GM12892 (cell line): Measurements from ENCODE around the gene SH3BGRL2.
"Not testable (repeated sequence)": the region's sequence is repeated elsewhere in the genome, so short reads cannot be mapped to it uniquely, and the experiment has no call there.

Source experiments
- DNase-seq: peaks from one replicate; pipeline ENCODE4 v3.0.0; 2011; ENCODE audit not compliant: insufficient read length
- FAIRE-seq: peaks from 2 replicates; lab custom pipeline; 2011; peaks lifted over from hg19 to GRCh38; lab: Jason Lieb, UNC
- POLR2A ChIP-seq: IDR thresholded peaks from 2 replicates; pipeline ENCODE4 v1.6.1; 2011; ENCODE audit warnings: low read depth, low read length, control low read depth
- POLR2AphosphoS5 ChIP-seq: IDR thresholded peaks from 2 replicates; pipeline ENCODE4 v1.6.1; 2011; ENCODE audit warnings: low read depth, low read length, control low read depth
- TAF1 ChIP-seq: IDR thresholded peaks from 2 replicates; pipeline ENCODE4 v1.6.1; 2011; ENCODE audit warnings: low read depth, mild to moderate bottlenecking, control low read depth, low read length, borderline replicate concordance

Gene SH3BGRL2

DNA sequence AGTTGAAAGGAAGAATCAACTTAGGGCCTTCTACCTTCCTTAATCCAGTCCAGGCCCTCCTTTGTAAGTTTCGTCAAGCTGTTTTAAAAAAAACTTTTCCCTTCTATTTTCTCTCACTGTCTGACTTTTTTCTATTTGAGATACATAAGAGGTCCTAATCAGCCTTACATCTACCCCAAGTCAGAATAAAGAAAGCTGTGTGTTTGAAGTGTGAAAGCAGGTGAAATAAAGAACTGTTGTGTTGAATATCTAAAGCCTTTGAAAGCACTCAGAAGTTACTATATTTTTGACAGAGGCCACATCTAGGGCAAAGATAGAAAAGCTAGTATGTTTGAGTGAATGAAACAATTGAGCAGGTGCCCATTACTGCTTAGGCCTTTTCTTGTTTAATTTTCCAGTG, 35.5 kb downstream of the SH3BGRL2 start:
- FAIRE-seq (no peak), DNase-seq (no peak)
- TF ChIP-seq POLR2A (no peak), TAF1 (no peak)

DNA sequence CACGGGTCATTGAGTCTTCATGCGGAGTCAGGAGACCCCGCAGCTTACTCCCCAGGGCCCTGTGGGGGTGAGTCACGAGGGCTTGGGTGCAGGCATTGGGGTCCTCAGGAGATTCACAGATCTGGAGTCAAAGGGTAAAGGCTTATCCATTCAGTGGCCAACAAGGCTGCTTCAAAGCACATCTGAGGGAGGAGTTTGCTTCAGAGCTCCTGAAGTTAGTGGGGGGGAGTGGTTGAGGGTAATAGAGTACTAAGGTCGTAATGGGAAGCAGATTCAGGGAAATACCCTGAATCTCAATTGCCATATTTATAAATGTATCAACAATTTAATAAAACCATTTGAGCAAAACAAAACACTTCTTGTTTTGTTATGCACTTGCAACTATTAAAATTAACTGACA, 37.3 kb downstream of the SH3BGRL2 start:
- TF ChIP-seq POLR2A (no peak), TAF1 (no peak), POLR2AphosphoS5 (no peak)
- FAIRE-seq (no peak), DNase-seq (no peak)

DNA sequence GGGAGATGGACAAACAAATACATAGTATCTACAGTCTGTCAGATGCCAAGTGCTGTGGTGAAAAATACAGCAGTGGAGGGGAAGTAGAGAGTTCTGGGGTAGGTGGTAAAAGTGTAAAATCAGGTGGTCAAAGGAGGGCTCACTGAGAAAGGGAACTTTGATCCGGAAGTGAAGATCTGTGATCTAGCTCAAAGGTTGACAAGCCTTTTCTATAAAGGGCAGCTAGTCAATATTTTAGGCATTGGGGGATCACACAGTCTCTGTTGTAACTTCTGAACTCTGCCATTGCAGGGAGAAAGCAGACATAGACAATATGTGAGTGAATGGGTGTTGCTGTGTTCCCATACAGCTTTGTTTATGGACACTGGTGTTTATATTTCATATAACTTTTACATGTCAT, 38.6 kb downstream of the SH3BGRL2 start:
- no peak for TF ChIP-seq POLR2A
- no peak for TF ChIP-seq TAF1
- no peak for TF ChIP-seq POLR2AphosphoS5
- DNase-seq (no peak), FAIRE-seq (no peak)

DNA sequence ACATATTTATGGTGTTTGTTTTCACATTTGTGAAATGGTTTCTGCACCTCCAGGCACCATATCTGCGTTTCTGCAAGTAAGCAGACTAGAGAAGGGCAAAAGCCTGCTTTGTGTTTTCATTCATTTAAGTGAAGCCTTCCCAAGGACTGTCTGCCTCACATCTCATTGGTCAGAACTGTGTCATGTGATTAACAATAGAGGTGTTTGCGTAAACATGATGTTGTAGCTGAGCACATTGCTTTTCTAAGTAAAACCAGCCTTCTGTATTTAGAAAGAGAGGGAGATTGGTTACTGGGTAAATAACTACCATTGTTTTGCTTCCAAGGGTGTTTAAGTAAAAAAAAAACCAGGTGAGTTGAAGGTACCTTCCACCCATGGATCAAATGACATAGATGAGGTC, 39.7 kb downstream of the SH3BGRL2 start:
- DNase-seq (no peak), FAIRE-seq (no peak)
- TF ChIP-seq POLR2AphosphoS5 = no peak
- no peak for TF ChIP-seq POLR2A
- TF ChIP-seq TAF1 = no peak

DNA sequence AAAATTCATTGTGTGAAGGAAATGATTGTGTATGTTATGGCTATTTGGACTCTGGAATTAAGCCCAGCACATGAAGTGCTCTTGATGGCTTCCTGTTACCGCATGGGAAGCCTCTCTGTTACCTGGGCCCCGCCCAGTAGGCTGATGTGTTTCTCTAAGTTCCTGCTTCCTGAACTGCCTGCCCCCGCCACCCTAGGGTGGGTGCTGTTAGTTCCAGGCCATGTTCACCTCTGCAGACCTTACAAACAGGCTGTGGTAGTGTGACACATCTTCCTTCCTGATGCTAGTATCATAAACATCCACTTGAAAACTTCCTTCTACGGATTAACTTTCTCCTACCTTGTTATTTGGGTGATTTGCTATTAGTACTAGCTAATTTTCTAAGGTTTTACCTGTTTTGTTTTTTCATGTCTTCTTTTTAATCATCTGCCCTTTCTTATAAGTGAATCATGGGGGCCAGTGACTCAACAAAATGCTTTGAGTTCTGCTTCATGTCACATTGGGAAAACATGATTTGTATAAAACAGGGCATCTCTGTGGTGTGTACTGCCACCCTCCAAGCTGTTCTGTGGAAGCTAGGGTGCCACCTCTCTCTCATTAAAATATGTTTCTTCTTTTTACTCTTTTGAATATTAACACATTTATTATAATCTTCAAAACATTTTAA, 40.6 kb downstream of the SH3BGRL2 start:
- FAIRE-seq = no peak
- DNase-seq = no peak
- TF ChIP-seq POLR2A (no peak), TAF1 (no peak), POLR2AphosphoS5 (no peak)

DNA sequence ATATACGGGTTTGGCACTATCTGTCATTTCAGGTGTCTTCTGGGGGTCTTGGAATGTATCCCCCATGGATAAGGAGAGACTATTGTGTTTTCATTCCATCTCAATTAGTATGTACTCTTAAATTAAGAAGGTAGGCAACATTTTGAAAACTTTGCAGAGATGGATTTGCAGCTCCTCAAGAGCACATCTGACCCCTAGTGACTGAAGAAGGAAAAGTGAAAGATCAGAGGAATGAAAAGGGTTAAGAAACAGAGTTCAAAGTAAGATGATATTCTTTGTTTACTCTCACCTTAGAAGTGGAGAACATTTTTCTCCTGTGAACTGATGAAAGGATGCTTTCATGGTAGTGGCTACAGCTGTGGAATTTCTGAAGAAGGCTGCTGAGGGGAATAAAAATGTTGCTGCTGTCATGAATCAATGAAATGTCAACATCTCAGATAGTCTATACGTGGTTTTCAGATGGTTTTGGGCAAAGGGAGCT, 41.5 kb downstream of the SH3BGRL2 start:
- no peak for TF ChIP-seq POLR2AphosphoS5
- FAIRE-seq (peak; percentile 38), DNase-seq (no peak)

DNA sequence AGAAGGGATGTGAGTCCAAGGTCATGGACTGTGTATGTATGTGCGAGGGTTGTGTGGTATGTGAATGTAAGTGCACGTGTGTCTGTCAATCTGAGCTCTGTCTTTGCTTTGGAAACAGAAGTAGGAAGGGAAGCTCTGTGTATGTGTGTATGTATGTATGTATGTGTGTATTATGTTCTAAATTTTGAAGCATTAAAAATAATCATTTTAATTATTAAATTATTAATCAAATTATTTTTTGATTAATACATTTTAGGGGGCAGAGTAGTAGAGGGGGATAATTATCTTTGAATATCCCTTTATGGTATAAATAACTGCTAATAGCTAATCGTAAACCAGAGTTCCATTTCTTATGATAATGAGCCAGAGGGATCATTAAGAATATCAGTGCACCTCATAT, 42.8 kb downstream of the SH3BGRL2 start:
- TF ChIP-seq TAF1 (no peak), POLR2A (no peak), POLR2AphosphoS5 (no peak)
- FAIRE-seq (no peak), DNase-seq (no peak)

DNA sequence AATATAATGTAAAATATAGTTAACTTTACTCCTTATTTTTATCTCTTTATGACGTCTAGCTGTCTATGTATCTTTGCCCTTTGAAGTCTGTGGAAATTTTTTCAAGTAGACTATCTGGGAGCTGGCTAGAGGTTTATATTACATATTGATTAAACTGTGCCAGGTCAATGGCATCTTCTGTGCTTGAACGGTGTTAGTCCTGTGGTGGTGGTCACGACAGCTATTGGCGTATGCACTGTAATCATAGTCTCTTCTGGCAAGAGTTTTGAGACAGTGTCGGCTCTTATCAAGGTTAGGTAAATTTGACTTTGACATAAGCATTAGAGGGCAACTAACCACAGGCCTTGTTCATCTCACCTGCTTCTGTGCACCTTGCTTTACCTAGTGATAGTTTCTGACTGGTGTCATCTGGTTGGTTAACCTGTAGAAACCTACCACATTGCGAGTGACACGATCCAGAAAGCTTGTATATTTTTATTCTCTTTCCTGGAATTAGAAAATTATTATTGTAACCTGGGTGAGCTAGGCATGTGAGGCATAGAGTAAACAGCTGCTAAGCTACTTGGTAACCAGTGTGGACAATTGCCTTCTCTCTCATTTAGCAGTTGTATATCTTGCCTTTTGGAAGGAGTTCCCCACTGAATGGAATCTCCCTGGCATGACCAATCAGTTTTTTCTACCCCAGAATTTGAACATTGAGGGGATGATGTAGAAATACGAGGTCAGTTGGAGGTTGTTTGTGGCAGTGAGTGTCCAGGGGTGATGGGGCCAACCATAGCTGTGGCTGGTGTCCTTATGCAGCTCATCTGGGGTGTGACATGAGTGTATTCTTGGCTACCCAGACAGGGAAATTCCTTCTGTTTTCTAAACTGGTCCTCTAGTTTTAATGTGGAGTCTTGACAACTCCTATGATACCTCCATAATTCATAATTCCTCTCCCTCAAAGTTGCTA, 45.9 kb downstream of the SH3BGRL2 start:
- TF ChIP-seq POLR2AphosphoS5 (no peak), POLR2A (no peak), TAF1 (no peak)
- FAIRE-seq (peak; percentile 5), DNase-seq (no peak)

DNA sequence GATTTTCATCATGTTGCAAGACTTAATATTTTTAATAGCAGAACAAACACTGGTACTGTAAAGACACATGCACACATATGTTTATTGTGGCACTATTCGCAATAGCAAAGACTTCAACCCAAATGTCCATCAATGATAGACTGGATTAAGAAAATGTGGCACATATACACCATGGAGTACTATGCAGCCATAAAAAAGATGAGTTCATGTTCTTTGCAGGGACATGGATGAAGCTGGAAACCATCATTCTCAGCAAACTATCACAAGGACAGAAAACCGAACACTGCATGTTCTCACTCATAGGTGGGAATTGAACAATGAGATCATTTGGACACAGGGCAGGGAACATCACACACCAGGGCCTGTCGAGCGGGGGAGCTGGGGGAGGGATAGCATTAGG, 51.6 kb downstream of the SH3BGRL2 start:
- FAIRE-seq, DNase-seq: not testable (repeated sequence)

DNA sequence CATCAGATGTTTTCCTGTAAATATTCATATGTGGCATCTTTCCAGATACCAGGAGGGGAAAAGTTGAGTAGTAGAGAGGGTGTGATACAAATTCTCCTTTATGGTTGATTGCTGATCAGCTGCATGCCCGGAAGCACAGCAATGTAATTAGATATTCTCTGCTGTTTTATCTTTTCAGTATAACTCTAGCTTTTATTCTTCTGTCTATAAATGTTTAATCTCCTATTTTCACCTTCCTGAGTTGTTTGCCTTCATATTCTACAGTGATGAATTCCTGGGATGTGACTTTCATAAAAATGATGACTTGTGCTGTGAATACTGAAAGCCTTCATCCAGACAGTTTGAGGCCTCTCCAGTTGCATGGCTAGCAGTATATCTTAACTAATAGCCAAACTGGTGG, 53.7 kb downstream of the SH3BGRL2 start:
- TF ChIP-seq TAF1 = no peak
- no peak for TF ChIP-seq POLR2A
- TF ChIP-seq POLR2AphosphoS5 = no peak
- FAIRE-seq (no peak), DNase-seq (no peak)

DNA sequence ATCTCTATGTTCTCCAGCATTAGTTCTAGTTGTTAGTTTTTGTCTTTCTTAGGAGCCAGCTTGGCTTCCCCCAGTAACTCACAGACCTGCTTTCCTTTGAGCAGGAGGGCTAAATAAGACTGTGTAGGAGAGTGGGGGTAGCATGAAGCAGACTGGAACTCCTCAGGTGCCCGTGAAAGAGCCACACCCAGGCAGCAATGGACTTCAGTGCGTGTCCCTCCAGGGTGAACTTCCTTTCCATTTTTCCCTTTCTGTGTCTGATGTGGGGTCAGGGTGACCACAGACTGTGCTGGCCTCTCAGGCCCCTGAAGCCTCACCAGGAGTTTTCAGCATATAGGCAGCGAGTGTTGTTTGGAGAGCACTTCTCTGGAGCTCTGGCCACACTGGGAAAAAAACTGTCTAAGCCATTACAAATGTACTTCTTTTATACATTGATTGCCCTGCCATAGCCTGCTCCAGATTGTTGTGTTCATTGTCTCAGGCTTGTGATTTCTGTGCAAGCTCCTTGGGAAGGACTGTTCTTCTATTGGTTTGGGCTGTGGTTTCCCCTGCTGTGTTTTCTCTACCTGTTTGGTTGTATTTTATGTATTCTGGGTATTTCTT, 55.7 kb downstream of the SH3BGRL2 start:
- DNase-seq (no peak), FAIRE-seq (no peak)
- TF ChIP-seq TAF1 = no peak
- no peak for TF ChIP-seq POLR2AphosphoS5
- TF ChIP-seq POLR2A = no peak

DNA sequence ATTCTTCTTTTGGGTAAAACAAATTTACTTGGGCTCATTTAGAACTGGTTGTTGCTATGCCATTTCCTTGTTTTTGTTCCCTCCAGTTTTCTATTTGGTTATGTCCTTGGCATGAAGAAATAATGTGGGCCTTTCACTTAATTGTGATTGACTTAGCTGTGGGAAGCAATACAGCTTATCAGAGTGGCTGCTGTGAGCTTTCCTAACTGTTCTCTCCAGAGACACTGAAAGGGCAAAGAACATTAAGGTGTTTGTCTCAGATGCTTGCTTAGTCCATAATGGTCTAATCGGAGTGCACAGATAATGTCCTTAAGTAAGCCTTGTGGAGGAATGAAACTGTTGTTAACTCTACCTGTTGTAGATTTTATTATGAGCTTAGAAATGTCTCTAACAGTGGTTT, 56.6 kb downstream of the SH3BGRL2 start:
- DNase-seq (no peak), FAIRE-seq (no peak)
- TF ChIP-seq TAF1 (no peak), POLR2A (no peak), POLR2AphosphoS5 (no peak)
